Fibroblast of pulmonary artery (primary cell): ENCODE results near the gene MYOM1.
A peak's percentile ranks its signal among the peaks of the same experiment; 100 is the strongest.

ENCODE experiments used
- DNase-seq: peaks from one replicate; pipeline ENCODE4 v3.0.0-alpha.2; 2010; ENCODE audit warnings: low read depth
- H3K4me3 ChIP-seq: replicated peaks from 2 replicates; pipeline ENCODE4 v1.5.1; 2011; ENCODE audit warnings: low read depth, mild to moderate bottlenecking, control low read depth, low read length, moderate library complexity
- CTCF ChIP-seq: IDR thresholded peaks from 2 replicates; pipeline ENCODE4 v1.5.1; 2011; ENCODE audit warnings: mild to moderate bottlenecking, control low read depth, low read length, inconsistent platforms; ENCODE audit errors: missing control alignments

The MYOM1 gene

GRCh38 chr18:3103576-3103975 is 116.2 kb downstream of the MYOM1 start:
- H3K4me3 ChIP-seq = no peak overlapping the region
- DNase-seq = peak; percentile 18
- no peak for TF ChIP-seq CTCF

- TF ChIP-seq CTCF = no peak
- DNase-seq = no peak
Measured at GRCh38 chr18:3102983-3103382, 116.8 kb downstream of the MYOM1 start.

GRCh38 chr18:3100498-3101132 is 119.2 kb downstream of the MYOM1 start:
- H3K4me3 ChIP-seq = no peak overlapping the region
- TF ChIP-seq CTCF = no peak
- DNase-seq = no peak

More at GRCh38 chr18:3102983-3103382, 116.8 kb downstream of the MYOM1 start:
- H3K4me3 ChIP-seq = no peak overlapping the region

GRCh38 chr18:3099327-3099726 is 120.4 kb downstream of the MYOM1 start:
- no peak for TF ChIP-seq CTCF
- DNase-seq = no peak
- no peak overlapping the region for H3K4me3 ChIP-seq

GRCh38 chr18:3097082-3097481 is 122.7 kb downstream of the MYOM1 start:
- no peak for DNase-seq
- H3K4me3 ChIP-seq = no peak overlapping the region
- TF ChIP-seq CTCF = no peak

- no peak for TF ChIP-seq CTCF
- no peak overlapping the region for H3K4me3 ChIP-seq
- DNase-seq = no peak
Measured at GRCh38 chr18:3095921-3096320, 123.8 kb downstream of the MYOM1 start.

GRCh38 chr18:3094338-3094684 is 125.5 kb downstream of the MYOM1 start:
- TF ChIP-seq CTCF = no peak
- H3K4me3 ChIP-seq = no peak overlapping the region
- DNase-seq = no peak
